ENCODE measurements around the gene ZFHX3. TPM values are rescaled to one million over a fixed set of nuclear protein-coding genes. Genes with fewer than 3 reads are reported as not detected.

Gene ZFHX3
- total RNA-seq, 3 donors from 2014 or later: 13.8 to 36.0 (median 15.5) TPM

GRCh38 chr16:72974142-72974769 lies 73.7 kb downstream of the ZFHX3 start:
- TF ChIP-seq CTCF (IDR thresholded peaks at IDR 0.05): no peak
- DNase-seq (peak in 1 of 3 donors; percentile 33), ATAC-seq (peak; percentile 61)
- no peaks in the 10 kb centered on the region for H3K9me3 ChIP-seq
- no peaks in the 10 kb centered on the region for H3K4me1 ChIP-seq (ENCODE audit: low read depth)
- H3K4me3 ChIP-seq: no peak overlapping the region
- intact Hi-C loops (cut with DNase I, micrococcal nuclease): no loop called here
- H3K36me3 ChIP-seq (ENCODE audit: low read depth): no peaks in the 10 kb centered on the region

- no peak for ATAC-seq
- Histone ChIP-seq H3K9me3 (no peaks in the 10 kb centered on the region), H3K4me1 (ENCODE audit: low read depth) (no peaks in the 10 kb centered on the region), H3K36me3 (ENCODE audit: low read depth) (no peaks in the 10 kb centered on the region), H3K4me3 (no peak overlapping the region)
- no peak for DNase-seq
- TF ChIP-seq CTCF (IDR thresholded peaks at IDR 0.05): no peak
- intact Hi-C loops (cut with DNase I, micrococcal nuclease): no loop called here
These were observed 74.9 kb downstream of the ZFHX3 start for GRCh38 chr16:72972878-72973571.

- TF ChIP-seq CTCF (IDR thresholded peaks at IDR 0.05): no peak
- intact Hi-C loops (cut with DNase I, micrococcal nuclease): no loop called here
- no peaks in the 10 kb centered on the region for H3K9me3 ChIP-seq
- no peak overlapping the region for H3K4me3 ChIP-seq
- DNase-seq (no peak), ATAC-seq (no peak)
- H3K4me1 ChIP-seq (ENCODE audit: low read depth): no peaks in the 10 kb centered on the region
- no peaks in the 10 kb centered on the region for H3K36me3 ChIP-seq (ENCODE audit: low read depth)
These were observed 76.6 kb downstream of the ZFHX3 start for GRCh38 chr16:72971370-72971769.

- H3K4me1 ChIP-seq (ENCODE audit: low read depth): no peaks in the 10 kb centered on the region
- intact Hi-C loops (cut with DNase I, micrococcal nuclease): no loop called here
- TF ChIP-seq CTCF (IDR thresholded peaks at IDR 0.05): no peak
- no peak for DNase-seq
- no peaks in the 10 kb centered on the region for H3K9me3 ChIP-seq
- H3K36me3 ChIP-seq (ENCODE audit: low read depth): no peaks in the 10 kb centered on the region
- no peak for ATAC-seq
- no peak overlapping the region for H3K4me3 ChIP-seq
These were observed 77.3 kb downstream of the ZFHX3 start for GRCh38 chr16:72970656-72971055.

- ATAC-seq (no peak), DNase-seq (no peak)
- intact Hi-C loops (cut with DNase I, micrococcal nuclease): no loop called here
- TF ChIP-seq CTCF (IDR thresholded peaks at IDR 0.05): no peak
- H3K4me3 ChIP-seq: no peak overlapping the region
- no peaks in the 10 kb centered on the region for H3K9me3 ChIP-seq
- no peaks in the 10 kb centered on the region for H3K36me3 ChIP-seq (ENCODE audit: low read depth)
- H3K4me1 ChIP-seq (ENCODE audit: low read depth): no peaks in the 10 kb centered on the region
These were observed 78.1 kb downstream of the ZFHX3 start for GRCh38 chr16:72969812-72970211.

Measured in mucosa of descending colon (tissue), 3 donors.